ENCODE measurements around the gene CEP112.
"Not testable (repeated sequence)": the region's sequence is repeated elsewhere in the genome, so short reads cannot be mapped to it uniquely, and the experiment has no call there.

The CEP112 gene

DNA sequence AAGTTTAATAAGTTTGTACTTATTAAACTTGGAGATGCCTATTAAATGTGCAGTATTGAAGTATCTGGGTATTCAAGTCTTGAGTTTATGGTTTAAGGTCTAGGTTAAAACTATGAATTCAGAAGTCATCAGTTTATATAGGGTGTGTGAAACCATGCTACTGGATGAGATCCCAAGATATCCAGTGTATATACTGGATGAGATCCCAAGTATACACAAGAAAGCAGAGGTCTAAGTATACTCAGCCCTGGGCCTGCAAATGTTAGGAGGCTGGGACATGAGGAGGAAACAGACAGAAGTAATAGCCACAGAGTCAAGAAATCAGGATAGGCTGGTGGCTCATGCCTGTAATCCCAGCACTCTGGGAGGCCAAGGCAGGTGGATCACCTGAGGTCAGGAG is 436.1 kb downstream of the CEP112 start:
- no peak for DNase-seq

DNA sequence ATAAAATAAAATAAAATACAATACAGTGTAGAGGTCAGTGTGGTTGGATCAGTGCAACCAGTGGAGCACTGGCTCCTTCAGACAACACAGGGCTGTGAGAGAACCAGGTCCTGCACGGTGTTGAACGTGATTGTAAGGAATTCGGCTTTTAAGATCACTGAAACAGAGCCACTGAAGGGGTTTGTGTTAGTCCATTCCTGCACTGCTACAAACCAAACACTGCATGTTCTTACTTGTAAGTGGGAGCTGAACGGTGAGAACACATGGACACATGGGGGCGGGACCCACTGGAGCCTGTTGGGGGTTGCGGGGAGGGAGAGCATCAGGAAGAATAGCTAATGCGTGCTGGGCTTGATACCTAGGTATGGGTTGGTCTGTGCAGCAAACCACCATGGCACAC is 437.3 kb downstream of the CEP112 start:
- DNase-seq: no peak

DNA sequence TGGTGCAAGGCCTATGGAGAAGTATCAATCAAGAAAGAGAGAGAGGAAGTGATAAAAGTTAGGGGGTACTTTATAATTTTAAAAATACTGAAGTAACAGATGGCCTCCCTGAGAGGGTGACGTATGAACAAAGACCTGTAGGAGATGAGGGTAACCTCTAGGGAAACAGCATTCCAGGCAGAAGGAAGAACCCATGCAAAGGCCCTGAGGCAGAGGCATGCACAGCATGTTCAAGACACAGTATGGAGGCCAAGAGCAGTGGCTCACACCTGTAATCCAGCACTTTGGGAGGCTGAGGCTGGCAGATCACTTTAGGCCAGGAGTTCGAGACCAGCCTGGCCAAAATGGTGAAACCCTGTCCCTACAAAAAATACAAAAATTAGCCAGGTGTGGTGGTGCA is 437.9 kb downstream of the CEP112 start:
- DNase-seq: no peak

DNA sequence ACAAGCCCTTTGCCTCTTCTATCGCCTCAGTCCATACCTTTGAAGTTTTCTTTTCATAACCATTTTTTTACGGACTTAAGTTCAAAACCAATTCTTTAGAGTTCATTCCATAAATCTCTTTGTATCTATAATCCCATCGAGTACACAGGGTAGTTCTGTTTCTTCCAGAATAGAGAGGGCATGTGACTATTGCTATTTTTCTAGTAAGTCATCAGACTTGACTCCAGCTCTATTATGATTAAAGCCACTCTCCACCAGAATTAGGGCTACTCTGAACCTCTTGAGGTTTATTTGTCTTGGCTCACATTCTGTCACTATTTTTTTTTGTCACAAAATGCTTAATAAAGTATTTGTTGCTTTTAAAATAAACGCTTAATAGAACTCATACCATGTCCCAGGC is 438.6 kb downstream of the CEP112 start:
- DNase-seq: no peak

DNA sequence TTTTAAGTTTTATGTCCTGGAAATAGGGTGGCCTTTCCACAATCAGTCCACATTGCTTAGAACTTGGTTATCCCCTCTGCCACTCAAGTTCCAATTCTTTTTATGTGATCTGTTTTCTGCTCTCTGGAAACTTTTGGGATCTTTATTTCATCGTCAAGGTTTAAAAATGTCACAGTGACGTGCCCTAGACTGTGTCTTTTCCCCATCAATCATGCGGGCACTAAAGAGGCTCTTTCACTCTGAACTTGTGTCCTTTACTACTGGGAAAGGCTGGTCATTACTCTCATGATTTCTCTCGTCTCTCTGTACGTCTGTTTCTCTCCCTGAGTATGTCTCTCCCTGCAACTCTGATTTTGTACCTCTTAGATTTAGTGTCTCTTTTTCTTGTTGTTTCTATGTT is 440.7 kb downstream of the CEP112 start:
- no peak for DNase-seq

DNA sequence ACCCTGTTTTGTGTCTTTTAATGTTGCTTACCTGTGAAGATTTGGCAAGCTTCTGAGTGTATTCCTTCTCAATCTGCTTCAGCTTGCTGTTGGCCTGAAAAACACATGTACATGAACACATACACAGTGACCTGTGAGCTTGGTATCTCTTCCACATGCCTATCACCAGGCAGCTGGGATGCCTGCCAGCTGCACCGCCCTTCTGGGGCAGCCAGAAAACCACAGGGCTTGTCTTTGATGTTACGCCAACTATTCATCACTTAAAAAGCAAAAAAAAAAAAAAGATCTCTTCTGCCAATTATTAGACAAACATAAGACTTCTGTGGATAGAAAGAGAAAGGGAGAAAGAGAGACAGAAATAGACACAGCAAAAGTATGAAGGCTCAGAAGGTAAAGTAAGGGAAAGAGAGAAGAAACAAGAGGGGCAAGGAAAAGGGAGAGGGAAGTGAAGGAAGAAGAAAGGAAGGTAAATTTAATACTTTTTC is 441.3 kb downstream of the CEP112 start:
- peak; percentile 76 for DNase-seq

DNA sequence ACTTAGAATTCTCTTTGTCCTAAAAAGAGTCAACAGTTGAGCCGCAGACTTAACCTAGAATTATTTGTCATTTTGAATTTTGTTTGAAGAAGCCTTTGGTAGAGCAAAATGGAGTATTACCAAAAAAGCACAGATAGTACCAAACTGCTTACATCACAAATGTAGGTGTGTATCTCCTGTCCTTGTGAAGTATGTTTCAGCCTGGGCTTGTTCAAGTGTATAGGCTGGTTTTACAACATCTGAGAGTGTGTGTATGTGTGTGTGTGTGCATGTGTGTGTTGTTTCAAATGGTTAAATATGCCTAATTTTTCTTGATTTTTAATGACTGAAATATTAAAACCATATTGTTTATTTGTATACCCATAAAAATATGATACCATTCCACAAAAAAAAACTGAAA is 441.8 kb downstream of the CEP112 start:
- DNase-seq: no peak

DNA sequence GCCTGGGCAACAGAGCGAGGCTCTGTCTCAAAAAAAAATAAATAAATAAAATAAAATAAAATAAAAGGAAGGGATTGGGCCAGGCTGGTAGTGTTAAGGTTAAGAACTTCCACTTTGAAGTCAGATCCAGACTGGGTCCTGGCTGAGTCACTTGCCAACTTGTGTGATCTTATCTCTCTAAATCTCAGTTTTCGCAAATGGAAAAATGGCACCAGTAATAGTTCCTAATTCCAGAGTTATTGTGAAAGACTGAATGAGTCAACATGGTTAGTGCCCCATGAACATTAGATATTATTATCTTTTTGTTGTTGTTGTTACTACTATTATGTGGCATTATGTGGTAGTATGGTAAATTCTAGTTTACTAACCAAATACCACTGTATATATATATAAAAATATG is 442.5 kb downstream of the CEP112 start:
- no peak for DNase-seq

DNA sequence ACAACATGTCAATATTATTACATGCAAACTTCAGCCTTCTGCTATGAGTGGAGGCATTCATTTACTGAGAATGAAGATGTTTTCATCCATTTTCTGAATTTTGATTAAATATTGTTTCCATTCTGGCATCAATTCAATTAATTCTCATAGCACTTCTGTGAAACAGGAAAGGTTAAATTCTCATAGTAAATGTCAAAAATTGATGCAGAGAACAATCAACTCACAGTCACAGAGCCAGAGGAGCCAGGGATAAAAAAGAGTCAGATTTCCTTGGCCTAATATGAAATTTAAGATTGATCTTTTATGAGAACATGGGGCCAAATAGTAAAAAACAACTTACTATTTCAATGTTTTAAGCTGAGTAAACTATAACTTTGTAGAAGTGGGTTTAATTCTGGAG is 446.7 kb downstream of the CEP112 start:
- no peak for DNase-seq

DNA sequence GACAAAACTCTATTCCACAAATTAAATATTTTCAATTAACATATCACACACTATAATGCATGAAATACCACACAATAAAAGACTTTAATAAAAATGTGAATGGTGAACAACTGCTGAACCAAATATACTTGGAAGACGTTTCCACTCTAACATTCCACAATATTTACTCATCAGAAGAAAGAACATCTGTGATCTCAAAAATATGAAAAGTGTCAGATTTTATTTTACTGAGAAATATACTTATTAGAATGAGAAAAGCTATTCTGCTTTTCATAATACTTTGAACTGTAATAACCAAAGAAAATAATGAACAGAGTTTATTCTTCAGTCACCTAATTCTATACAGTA is 448.7 kb downstream of the CEP112 start:
- DNase-seq: no peak

DNA sequence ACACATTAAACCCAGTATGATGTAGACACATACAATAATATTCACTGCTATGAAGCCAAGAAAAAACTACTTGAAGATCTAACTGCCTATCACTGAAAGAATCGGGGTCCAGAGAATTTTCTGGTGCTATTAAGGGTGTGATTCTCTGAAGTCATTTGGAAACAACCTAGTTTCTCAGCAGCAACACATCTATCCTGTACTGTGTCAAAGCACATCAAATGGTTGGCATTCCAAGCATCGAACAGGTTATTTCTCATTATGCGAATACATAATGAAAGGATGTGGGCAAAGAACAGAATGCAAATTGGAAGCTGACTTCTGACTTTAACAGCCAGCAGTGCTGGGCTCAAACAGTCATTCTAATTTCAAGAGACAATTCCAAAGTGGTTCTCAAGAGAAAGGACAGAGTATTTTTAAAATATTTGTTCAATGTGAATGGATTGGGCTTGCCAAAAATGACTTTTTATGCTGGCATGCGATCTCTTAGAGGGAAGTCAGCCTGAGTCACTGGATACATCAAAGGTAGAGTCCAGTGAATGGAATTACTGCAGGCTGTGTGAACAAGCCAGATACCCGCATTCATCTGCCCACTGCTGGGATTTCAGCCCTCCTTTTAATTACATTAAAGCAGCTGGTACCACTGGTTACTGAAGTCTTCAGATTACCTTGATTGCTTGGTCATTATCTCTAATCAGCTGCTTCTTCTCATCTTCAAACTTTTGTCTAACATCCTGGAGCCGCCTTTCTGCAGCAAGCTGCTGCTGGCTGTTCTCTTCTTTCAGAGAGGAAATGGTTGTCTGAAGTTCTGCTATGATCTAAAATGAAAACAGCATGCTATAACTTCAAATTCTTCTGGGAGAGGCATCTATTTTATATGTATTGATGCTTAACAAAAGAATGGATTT is 449.3 kb downstream of the CEP112 start:
- no peak for DNase-seq

DNA sequence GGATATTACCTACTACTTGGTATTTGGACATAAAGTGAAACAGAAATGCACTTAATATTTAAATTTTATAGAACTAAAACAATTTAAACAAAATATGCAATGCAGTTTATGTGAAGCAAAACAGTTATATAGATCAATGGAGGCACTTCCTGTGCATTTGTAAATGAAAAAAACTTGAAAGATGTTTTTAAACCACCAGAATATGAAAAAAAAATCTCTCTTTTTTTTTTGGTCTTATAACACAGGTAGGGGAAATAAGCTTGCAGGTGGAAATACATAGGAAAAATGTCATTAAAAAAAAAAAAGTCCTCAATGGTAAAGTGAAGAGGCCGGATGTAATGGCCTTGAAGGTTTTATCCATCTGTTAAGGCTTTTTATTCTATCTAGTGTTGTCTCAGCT is 450.2 kb downstream of the CEP112 start:
- no peak for DNase-seq

DNA sequence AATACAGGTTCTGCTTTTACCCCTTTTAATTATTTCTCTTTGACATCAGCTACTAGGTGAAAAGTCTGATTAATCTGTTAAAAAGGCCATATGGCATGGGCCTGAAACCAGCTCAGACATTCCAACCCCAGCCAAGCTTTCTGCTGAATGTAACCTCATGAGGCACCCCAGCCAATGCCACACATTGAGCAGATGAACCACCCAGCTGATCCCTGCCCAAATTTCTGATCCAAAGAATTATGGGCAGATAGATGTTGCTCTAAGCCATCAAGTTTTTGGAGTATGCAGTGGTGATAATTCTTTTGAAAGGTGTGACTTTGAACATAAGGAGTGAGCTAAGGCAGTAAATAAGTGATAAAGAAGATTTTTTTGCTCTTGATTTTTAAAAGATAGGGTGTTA is 452.9 kb downstream of the CEP112 start:
- no peak for DNase-seq

DNA sequence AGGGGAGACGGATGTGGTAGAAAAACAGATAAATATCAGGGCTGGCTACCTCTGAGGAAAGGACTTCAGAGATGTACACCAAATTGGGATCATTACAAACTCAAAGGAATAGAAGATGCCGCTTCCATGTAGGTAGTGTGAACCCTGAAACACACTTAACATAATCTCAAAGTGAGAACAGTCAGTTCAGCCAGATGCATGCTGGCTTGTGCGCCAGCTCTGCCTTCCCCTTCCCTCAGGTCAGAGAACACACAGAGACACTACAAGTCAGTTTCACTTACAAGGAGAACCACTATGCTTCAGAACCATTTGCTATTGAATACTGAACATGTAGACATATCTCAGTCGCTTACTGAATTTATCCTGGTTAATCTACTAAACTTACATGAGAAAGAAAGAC is 454.5 kb downstream of the CEP112 start:
- no peak for DNase-seq

DNA sequence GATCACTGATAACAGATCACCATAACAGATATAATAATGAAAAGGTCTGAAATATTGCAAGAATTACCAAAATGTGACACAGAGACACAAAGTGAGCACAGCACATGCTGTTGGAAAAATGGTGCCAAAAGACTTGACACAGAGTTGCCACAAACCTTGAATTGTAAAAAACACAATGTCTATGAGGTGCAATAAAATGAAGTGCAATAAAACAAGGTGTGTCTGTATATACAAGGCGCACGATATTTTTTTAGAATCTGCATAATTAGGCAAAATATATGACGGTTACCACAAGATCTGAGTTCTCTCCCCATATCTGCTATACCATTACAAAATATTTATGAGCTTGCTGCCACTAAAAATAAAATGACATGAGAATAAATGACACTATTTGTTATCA is 458.6 kb downstream of the CEP112 start:
- DNase-seq: no peak

DNA sequence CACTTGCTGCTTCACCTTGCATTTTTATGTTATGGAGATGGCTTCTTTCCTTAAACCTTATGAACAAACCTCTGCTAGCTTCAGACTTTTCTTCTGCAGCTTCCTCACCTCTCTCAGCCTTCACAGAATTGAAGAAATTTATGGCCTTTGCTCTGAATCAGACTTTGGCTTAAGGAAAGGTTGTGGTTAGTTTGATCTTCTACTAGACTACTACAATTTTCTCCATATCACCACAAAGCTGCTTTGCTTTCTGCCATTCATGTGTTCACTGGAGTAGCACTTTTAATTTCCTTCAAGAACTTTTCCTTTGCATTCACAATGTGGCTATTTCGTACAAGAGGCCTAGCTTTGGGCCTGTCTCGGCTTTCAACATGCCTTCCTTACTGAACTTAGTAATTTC is 459.3 kb downstream of the CEP112 start:
- DNase-seq: not testable (repeated sequence)

DNA sequence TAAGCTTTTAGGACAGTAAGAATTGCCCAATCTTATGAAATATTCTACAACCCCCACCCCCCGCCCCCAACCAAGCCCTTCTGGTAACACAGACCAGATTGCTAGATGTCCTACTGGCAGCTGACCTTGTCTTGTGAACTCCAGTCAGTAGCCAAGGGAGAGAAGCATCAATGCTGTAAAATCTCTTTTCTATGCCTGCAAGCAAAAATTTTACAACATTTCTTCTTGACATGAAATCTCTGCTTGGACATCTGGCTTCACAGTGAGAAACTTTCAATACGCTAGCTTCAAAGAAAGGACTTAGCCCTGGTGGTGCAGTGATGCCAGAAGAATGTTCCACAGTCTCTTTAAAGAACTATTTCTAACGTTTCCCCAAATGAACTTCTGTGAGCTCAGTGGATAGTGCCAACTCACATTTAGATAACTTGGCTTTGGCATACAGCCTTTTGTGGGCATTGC is 461.2 kb downstream of the CEP112 start:
- no peak for DNase-seq

DNA sequence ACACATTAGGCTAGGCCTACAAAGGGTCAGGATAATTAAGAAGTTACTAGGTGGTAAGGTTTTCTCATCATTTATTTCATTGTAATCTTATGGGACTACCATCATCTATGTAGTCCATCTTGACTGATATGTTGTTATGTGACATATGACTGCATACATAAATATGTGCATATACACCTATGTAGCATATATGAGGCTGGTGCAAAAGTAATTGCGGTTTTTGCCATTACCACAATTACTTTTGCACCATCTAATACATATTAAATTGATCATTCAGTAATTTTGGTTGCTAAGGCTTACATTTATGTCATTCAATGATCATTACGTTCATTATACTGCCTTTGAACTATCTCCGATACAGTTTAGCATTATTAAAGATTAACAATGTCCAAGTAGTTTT is 462.7 kb downstream of the CEP112 start:
- no peak for DNase-seq

DNA sequence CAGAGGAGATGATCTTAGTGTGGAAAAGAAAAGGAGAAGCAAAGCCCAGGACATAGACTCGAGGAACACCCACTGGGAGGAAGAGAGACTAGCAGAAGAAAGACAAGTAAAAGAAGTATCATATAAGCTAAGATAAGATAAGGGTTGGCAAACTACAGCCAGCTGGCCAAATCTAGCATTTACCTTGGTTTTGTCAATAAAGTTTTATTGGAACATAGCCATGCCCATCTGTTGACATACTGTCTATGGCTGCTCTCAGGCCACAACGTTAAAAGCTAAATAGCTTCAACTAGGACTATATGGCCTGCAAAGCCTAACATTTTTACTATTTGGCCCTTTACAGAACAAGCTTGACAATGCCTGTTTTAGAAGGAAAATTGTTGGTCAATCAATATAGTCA is 464.1 kb downstream of the CEP112 start:
- no peak for DNase-seq

DNA sequence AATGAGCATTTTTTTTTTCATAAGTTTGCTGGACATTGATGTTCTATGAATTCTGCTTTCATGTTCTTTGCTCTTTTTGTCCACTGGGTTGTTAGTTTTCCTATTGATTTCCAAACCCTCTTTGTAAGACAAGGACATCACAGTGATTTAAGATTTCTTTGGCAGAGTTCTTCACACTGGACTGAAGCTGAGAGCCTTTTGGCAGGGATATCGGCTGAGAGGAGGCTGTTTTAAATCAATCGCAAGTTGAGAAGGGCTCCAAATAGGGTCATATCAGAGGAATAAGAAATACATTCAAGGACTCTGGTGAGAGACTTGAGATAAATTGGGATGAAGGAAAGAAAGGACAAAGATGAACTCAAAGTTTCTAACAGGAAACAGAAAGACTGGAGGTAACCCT is 464.7 kb downstream of the CEP112 start:
- DNase-seq: no peak

DNA sequence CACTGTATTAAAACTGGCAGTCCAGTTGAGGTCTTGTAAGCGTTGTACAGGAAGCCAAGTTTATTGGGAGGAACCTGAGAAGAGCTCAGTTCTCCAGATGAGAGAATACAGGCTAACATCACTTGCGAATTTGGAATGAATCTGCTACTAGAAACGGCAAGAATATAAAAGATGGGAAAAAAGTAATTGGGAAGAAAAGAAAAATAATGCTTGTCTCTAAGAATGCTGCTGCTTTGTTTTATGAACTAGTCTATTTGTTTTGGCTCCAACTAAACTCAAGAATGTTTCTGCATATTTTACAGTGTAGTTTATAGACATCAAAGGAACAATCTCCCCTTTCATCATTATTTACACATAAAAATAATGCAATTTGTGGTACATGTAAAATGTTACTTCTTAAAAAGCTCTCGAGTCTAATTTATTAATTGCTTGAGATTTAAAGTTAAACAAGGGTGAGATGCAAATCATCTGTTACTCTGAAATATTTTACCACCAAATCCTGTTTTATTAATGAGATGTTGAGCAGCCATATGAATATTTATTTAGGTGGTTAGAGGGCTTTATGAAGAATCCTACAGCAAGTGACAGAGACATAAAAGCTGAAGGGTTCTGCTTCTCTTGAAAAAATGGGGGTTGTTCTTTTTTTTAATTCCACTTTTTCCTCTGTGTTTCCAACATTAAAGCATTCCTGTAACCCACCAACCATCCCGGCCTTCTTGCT is 468.3 kb downstream of the CEP112 start:
- DNase-seq: no peak

DNA sequence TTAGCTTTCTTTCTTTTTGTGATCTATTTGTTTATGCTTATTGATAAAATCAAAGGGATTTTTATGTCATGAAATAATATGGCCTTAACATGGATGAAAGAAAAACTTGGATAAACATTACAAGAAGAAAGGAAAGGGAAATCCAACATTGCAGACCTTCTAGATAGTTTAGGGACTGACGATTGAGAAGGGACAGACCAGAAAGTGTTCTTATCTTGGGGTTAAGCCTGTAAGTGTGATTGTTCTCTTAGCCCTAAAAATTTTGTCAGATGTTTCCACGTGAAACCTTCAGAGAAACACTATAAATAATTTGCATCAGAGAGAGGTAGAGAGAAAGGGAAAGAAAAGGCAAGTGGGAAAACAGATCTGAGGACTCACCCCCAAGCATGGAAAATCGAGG is 473.3 kb downstream of the CEP112 start:
- no peak for DNase-seq

DNA sequence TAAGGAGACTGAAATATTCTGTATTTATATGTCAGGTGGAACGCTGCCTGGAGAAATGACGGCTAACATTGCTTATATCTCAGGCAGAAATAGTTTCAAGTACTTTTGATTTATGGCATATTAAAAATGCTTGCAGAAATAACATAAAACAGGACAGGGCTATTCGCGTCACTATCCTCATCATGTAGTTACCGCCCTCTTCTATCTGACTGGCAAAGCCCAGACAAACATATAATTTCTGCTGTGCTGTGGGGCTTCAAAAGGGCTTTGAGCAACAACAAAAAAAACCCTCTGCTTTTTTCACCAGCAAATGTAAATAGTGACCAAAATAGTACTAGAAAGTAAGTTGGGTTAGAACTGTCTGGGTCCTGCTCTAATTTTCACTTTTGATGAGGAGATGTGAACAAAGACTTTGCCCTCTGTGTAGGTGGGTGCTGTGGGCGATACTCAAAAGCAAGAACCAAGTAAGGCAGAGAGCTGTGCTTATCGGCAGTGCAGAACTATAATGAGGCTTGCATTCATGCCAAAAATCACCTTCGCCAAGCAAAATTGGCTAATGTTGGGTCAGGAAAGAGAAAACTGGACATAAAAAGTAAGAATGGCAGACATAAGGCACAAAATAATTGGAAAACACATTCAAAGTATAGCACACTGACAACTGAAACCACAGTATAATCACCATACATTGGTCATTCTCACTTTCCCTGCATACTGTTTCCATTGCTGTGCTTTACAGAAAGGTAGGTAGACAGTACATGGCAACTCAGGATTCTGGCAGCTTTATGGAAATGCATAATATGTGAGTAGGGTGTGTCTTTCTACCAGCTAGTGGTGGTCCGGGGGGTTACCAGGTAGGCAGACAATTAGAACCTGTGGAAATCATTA is 479.3 kb downstream of the CEP112 start:
- no peak for DNase-seq

Data from activated effector memory CD4-positive, alpha-beta T cell treated with anti-CD3 and anti-CD28 coated beads, Interleukin-2, amount 50 U/mL, for 16 hours (primary cell).